Right lobe of liver (tissue), 4 donors: ENCODE data around the gene METAP2.

Experiments used
- CTCF ChIP-seq, 4 donors: fragments of 200-600 bp in 3 of 4; fragments of 450-650 bp in 1 of 4; IDR thresholded peaks; one replicate each; pipeline versions ENCODE4 v1.5.1 to v1.8.0; 2016 to 2022; ENCODE audit warnings: antibody characterized with exemption in 4 of 4, mild to moderate bottlenecking in 2 of 4
- POLR2A ChIP-seq: fragments of 450-650 bp; IDR thresholded peaks from one replicate; pipeline ENCODE4 v1.6.1; 2017; ENCODE audit warnings: antibody characterized with exemption, mild to moderate bottlenecking
- donor health status: DM: no; HTN: no; CAD: no.
- donor health status: DM: no; HTN: no; CAD: no.
- donor health status: DM: no; HTN: yes; CAD: no.

DNA sequence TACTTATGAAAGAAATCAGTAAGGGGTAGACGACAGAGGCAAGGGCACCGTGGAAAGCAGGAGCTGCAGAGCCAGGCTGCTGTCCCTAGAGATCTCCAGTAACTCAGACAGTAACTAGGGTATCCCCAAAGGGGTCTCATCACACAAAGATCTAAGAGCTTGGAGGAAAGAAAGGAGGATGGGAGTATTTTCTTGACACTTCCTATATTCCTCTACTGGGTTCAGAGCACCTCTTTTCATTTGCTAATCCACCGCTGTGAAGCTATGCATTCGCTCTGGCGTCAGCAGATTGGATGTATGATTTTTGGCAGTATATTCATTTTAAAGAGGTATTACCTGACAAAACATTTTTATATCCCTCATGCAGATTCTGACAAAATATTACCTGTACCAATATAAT lies 64.7 kb downstream of the METAP2 start:
- TF ChIP-seq CTCF (IDR thresholded peaks at IDR 0.05), result no peak
- no peak for TF ChIP-seq POLR2A
